Neutrophil (primary cell): ENCODE measurements around the gene MAP1LC3A.
"Not testable (repeated sequence)": the region's sequence is repeated elsewhere in the genome, so short reads cannot be mapped to it uniquely, and the experiment has no call there.

Source experiments
- H3K27ac ChIP-seq: fragments of 200-600 bp; sonication (generic); 2 replicates; pipeline ENCODE4 v1.5.1; 2016; ENCODE audit warnings: mild to moderate bottlenecking, moderate library complexity
- H3K27me3 ChIP-seq: fragments of 200-600 bp; sonication (generic); 2 replicates; pipeline ENCODE4 v1.6.0; 2016; ENCODE audit warnings: mild to moderate bottlenecking
- H3K36me3 ChIP-seq: fragments of 200-600 bp; sonication (generic); 2 replicates; pipeline ENCODE4 v1.5.1; 2017
- H3K4me1 ChIP-seq, 2 experiments: fragments of 200-600 bp in 1 of 2; sonication (generic) in 1 of 2; 1 replicate in 1 of 2; 2 replicates in 1 of 2; pipeline versions ENCODE4 v1.5.1 to v1.6.1; 2013 to 2016; ENCODE audit warnings: low read depth in 1 of 2, low read length in 1 of 2, mild to moderate bottlenecking in 1 of 2, moderate library complexity in 1 of 2; ENCODE audit not compliant: control insufficient read depth in 1 of 2, insufficient read depth in 1 of 2
- H3K4me3 ChIP-seq, 2 experiments: fragments of 200-600 bp in 1 of 2; sonication (generic) in 1 of 2; 1 replicate in 1 of 2; 2 replicates in 1 of 2; pipeline ENCODE4 v1.5.1; 2013 to 2016; ENCODE audit warnings: low read depth in 1 of 2, low read length in 1 of 2, mild to moderate bottlenecking in 1 of 2, moderate library complexity in 1 of 2
- H3K9me3 ChIP-seq: fragments of 200-600 bp; sonication (generic); 2 replicates; pipeline ENCODE4 v1.5.1; 2016
- TF ChIP-seq, protein P1 (sequence below): fragments of 200-600 bp; sonication (generic); IDR thresholded peaks from 2 replicates; pipeline ENCODE4 v1.5.1; 2016; ENCODE audit warnings: antibody characterized with exemption

The MAP1LC3A gene

DNA sequence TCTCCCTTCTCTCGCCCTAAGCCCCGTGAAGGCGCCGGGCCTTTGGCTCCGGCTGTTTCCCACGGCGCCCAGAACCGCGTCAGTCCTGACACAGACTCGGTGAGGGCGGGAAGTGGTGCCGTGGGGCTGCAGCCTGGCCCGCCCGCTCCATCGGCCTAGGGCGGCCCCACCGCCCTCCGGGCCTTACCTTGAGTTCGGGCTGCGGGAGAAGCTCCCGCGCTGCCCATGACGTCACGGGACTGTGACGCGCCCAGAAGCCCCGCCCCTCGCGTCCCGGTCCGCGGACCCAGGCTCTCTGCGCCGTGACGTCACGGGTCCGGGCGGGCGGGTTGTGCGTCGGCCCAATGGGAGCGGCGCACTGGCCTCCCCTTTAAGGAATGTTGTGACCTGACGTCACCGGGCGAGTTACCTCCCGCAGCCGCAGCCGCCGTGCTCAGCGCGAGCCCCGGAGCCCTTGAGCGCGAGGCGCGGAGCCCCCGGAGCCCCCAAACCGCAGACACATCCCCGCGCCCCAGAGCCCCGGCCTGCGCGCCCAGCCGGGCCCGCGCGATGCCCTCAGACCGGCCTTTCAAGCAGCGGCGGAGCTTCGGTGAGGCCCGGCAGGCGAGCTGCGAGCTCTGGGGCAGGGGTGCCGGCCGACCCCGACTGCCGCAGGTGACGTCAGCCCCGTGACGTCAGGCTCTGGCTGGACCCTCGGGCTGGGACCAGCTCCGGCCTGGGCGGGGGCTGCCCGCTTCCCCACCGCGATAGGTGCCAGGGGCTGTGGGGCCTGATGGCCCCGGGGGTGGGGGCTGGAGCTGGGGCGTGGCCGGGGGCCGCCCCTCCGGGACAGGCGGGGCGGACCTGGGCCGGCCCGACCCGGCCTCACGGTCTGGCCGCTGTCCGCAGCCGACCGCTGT lies at the start of gene MAP1LC3A:
TSS of gene MAP1LC3A (plus strand) at position 399 of the 899 bp plus-strand sequence. CDS start at position 550, 151 bp downstream.
- Histone ChIP-seq H3K4me1 (peaks cover 14 to 20% of the 10 kb centered on the region in 2 experiments), H3K27ac (peak within 1 kb of the TSS; percentile 92), H3K36me3 (peaks cover 11% of the 10 kb centered on the region), H3K9me3 (no peaks in the 10 kb centered on the region), H3K4me3 (peak within 1 kb of the TSS; percentile 76 to 86), H3K27me3 (no peaks in the 10 kb centered on the region)
- TF ChIP-seq, protein P1, sequence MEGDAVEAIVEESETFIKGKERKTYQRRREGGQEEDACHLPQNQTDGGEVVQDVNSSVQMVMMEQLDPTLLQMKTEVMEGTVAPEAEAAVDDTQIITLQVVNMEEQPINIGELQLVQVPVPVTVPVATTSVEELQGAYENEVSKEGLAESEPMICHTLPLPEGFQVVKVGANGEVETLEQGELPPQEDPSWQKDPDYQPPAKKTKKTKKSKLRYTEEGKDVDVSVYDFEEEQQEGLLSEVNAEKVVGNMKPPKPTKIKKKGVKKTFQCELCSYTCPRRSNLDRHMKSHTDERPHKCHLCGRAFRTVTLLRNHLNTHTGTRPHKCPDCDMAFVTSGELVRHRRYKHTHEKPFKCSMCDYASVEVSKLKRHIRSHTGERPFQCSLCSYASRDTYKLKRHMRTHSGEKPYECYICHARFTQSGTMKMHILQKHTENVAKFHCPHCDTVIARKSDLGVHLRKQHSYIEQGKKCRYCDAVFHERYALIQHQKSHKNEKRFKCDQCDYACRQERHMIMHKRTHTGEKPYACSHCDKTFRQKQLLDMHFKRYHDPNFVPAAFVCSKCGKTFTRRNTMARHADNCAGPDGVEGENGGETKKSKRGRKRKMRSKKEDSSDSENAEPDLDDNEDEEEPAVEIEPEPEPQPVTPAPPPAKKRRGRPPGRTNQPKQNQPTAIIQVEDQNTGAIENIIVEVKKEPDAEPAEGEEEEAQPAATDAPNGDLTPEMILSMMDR, result peak; percentile 53

- H3K27ac ChIP-seq, result no peak overlapping the region
- H3K36me3 ChIP-seq, result peaks cover 61% of the 10 kb centered on the region
- H3K4me3 ChIP-seq, result no peak overlapping the region
- no peaks in the 10 kb centered on the region for H3K9me3 ChIP-seq
- peaks cover 5 to 8% of the 10 kb centered on the region in 2 experiments for H3K4me1 ChIP-seq
- H3K27me3 ChIP-seq, result no peaks in the 10 kb centered on the region
- TF ChIP-seq, protein P1, result no peak
These were observed 47.9 kb upstream of the MAP1LC3A start for GRCh38 chr20:34510575-34510974.

GRCh38 chr20:34511891-34512265 lies 46.6 kb upstream of the MAP1LC3A start:
- Histone ChIP-seq H3K36me3 (peaks cover 48% of the 10 kb centered on the region), H3K9me3 (no peaks in the 10 kb centered on the region), H3K27ac (no peak overlapping the region), H3K27me3 (no peaks in the 10 kb centered on the region), H3K4me3 (no peak overlapping the region), H3K4me1 (peaks cover 11 to 14% of the 10 kb centered on the region in 2 experiments)
- TF ChIP-seq, protein P1, result no peak

- Histone ChIP-seq H3K27ac (no peak overlapping the region), H3K4me1 (peaks cover 16 to 19% of the 10 kb centered on the region in 2 experiments), H3K9me3 (no peaks in the 10 kb centered on the region), H3K36me3 (peaks cover 45% of the 10 kb centered on the region), H3K27me3 (no peaks in the 10 kb centered on the region), H3K4me3 (no peak overlapping the region)
- TF ChIP-seq, protein P1, result no peak
These were observed 46.1 kb upstream of the MAP1LC3A start for GRCh38 chr20:34512266-34512954.

DNA sequence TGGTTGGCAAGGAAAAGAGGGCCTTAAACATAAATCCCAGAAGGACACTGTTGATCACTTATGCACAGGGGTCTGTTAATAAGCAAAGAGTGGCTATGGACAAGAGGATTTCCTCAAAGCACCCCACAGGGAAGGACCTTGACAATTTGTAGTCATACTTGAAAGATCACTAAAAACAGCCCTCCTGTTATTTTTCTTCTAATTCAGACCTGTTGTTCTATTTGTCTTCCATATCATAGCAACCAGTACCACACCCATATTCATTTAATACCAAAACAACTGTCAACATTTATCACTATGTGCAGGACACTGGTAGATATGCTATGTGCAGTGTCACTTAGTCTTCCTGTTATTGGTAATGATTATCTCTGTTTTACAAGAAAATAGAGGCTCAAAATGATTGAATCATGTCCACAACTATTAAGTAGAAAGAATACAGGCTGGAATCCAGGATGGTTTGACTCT lies 45.5 kb upstream of the MAP1LC3A start:
- Histone ChIP-seq H3K4me1 (peaks cover 17 to 19% of the 10 kb centered on the region in 2 experiments), H3K9me3 (no peaks in the 10 kb centered on the region), H3K4me3 (no peak overlapping the region), H3K36me3 (peaks cover 39% of the 10 kb centered on the region), H3K27ac (no peak overlapping the region), H3K27me3 (no peaks in the 10 kb centered on the region)
- TF ChIP-seq, protein P1, result no peak

DNA sequence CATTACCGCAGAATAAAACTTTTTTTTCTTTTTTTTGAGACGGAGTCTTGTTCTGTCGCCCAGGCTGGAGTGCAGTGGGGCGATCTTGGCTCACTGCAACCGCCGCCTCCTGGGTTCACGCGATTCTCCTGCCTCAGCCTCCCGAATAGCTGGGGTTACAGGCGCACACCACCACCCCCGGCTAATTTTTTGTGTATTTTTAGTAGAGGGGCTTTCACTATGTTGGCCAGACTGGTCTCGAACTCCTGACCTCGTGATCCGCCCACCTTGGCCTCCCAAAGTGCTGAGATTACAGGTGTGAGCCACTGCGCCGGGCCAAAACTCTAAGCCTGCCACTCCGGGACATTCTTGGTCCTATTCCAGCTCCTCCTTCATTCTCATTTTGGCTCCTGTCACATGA lies 44.5 kb upstream of the MAP1LC3A start:
- H3K4me3 ChIP-seq, H3K27me3 ChIP-seq, H3K27ac ChIP-seq, H3K9me3 ChIP-seq: not testable (repeated sequence)
- Histone ChIP-seq H3K36me3 (peaks cover 29% of the 10 kb centered on the region), H3K4me1 (peaks cover 17 to 19% of the 10 kb centered on the region in 2 experiments)
